Endodermal cell (in vitro differentiated cells): Measurements from ENCODE around the gene COPE. TPM values are rescaled to one million over a fixed set of nuclear protein-coding genes. Genes with fewer than 3 reads are reported as not detected.
A peak's percentile ranks its signal among the peaks of the same experiment; 100 is the strongest.

Experiments used
- DNase-seq: peaks from one replicate; pipeline ENCODE4 v3.0.0-alpha.2; 2017
- H3K27ac ChIP-seq: 2 replicates; pipeline ENCODE4 v1.5.1; 2013; ENCODE audit warnings: mild to moderate bottlenecking, low read depth, low read length, moderate library complexity
- H3K27me3 ChIP-seq: 2 replicates; pipeline ENCODE4 v1.6.1; 2013; ENCODE audit warnings: mild to moderate bottlenecking, low read length, moderate library complexity; ENCODE audit not compliant: insufficient read depth, control insufficient read depth, poor library complexity, severe bottlenecking
- H3K36me3 ChIP-seq: 2 replicates; pipeline ENCODE4 v1.7.0; 2013; ENCODE audit warnings: mild to moderate bottlenecking, low read length, moderate library complexity; ENCODE audit not compliant: control insufficient read depth, insufficient read depth
- H3K4me1 ChIP-seq: one replicate; pipeline ENCODE4 v1.7.0; 2013; ENCODE audit warnings: low read length; ENCODE audit not compliant: control insufficient read depth, insufficient read depth
- H3K4me3 ChIP-seq: 2 replicates; pipeline ENCODE4 v1.5.1; 2013; ENCODE audit warnings: mild to moderate bottlenecking, low read length, moderate library complexity
- H3K9ac ChIP-seq: 2 replicates; pipeline ENCODE4 v1.6.1; 2013; ENCODE audit warnings: mild to moderate bottlenecking, low read length, moderate library complexity; ENCODE audit not compliant: poor library complexity, severe bottlenecking; ENCODE audit errors: extremely low read depth
- H3K9me3 ChIP-seq: 2 replicates; pipeline ENCODE4 v1.6.1; 2013; ENCODE audit warnings: mild to moderate bottlenecking, low read length, moderate library complexity; ENCODE audit not compliant: control insufficient read depth
- H3K27ac Mint-ChIP-seq: 2 replicates; pipeline ENCODE4 v1.8.0; 2020; ENCODE audit warnings: mixed read lengths
- H3K27me3 Mint-ChIP-seq: 2 replicates; pipeline ENCODE4 v1.8.0; 2021; ENCODE audit warnings: mild to moderate bottlenecking, mixed read lengths; ENCODE audit not compliant: insufficient read depth
- H3K36me3 Mint-ChIP-seq: 2 replicates; pipeline ENCODE4 v1.8.0; 2020; ENCODE audit warnings: low read depth, mixed read lengths
- H3K4me1 Mint-ChIP-seq: 2 replicates; pipeline ENCODE4 v1.8.0; 2020; ENCODE audit warnings: mixed read lengths
- H3K4me3 Mint-ChIP-seq: 2 replicates; pipeline ENCODE4 v1.8.0; 2020; ENCODE audit warnings: mild to moderate bottlenecking, moderate library complexity, mixed read lengths
- H3K9me3 Mint-ChIP-seq: 2 replicates; pipeline ENCODE4 v1.8.0; 2020; ENCODE audit warnings: mild to moderate bottlenecking, mixed read lengths
- CTCF ChIP-seq: fragments of 200-600 bp; sonication (generic); conservative IDR thresholded peaks from 2 replicates; pipeline ENCODE4 v1.5.0; 2021; ENCODE audit warnings: antibody characterized with exemption, mild to moderate bottlenecking
- WGBS, 2 experiments: methylation state at CpG; one replicate each; pipeline versions ENCODE4 v1.1.5 to v1.1.7; 2013; ENCODE audit warnings: missing lambda C conversion rate in 2 of 2, mixed read lengths in 1 of 2; ENCODE audit not compliant: insufficient coverage in 1 of 2, insufficient read length in 1 of 2; 5-methylcytosine and 5-hydroxymethylcytosine counted together
- total RNA-seq, 2 donors: library from RNA; stranded (reverse); fragmentation: NEBNext Ultra II Directional in 1 of 2; extraction: Animal tissue kit (Norgen Biotek cat#: 25700) in 1 of 2; gene quantifications; 2 replicates in 1 of 2; 3 replicates in 1 of 2; pipeline ENCODE4 v1.2.1, GENCODE V29; 2021

Gene COPE
- total RNA-seq, 2 donors from 2014 or later = 226 to 241 TPM

GRCh38 chr19:18939922-18940768 is 21.0 kb upstream of the COPE start:
- H3K27me3 Mint-ChIP-seq = peaks cover 49% of the 10 kb centered on the region
- no peak for TF ChIP-seq CTCF
- peak overlapping the region; percentile 59 for H3K9ac ChIP-seq
- H3K9me3 ChIP-seq = no peaks in the 10 kb centered on the region
- H3K4me3 Mint-ChIP-seq = peak overlapping the region; percentile 75
- no peak overlapping the region for H3K27ac ChIP-seq
- H3K27me3 ChIP-seq = peaks cover 14% of the 10 kb centered on the region
- H3K36me3 Mint-ChIP-seq = peaks cover 18% of the 10 kb centered on the region
- 0 to 4% methylated on average over 8 to 47 of the region's 47 CpGs for WGBS, 2 experiments
- H3K9me3 Mint-ChIP-seq = no peaks in the 10 kb centered on the region
- peak overlapping the region; percentile 82 for H3K4me3 ChIP-seq
- H3K4me1 Mint-ChIP-seq = peaks cover 7% of the 10 kb centered on the region
- H3K36me3 ChIP-seq = no peaks in the 10 kb centered on the region
- peak overlapping the region; percentile 82 for H3K27ac Mint-ChIP-seq
- peak; percentile 81 for DNase-seq
- H3K4me1 ChIP-seq = no peaks in the 10 kb centered on the region

GRCh38 chr19:18939163-18939562 is 20.0 kb upstream of the COPE start:
- Histone ChIP-seq H3K27me3 (peaks cover 15% of the 10 kb centered on the region), H3K4me3 (no peak overlapping the region), H3K9me3 (no peaks in the 10 kb centered on the region), H3K9ac (no peak overlapping the region), H3K4me1 (no peaks in the 10 kb centered on the region), H3K36me3 (peaks cover 2% of the 10 kb centered on the region), H3K27ac (no peak overlapping the region)
- Mint-ChIP-seq H3K27ac (no peak overlapping the region), H3K27me3 (peaks cover 46% of the 10 kb centered on the region), H3K4me1 (peaks cover 7% of the 10 kb centered on the region), H3K4me3 (peak overlapping the region; percentile 75), H3K36me3 (peaks cover 20% of the 10 kb centered on the region), H3K9me3 (no peaks in the 10 kb centered on the region)
- DNase-seq = no peak
- 70 to 98% methylated on average over 1 to 3 of the region's 3 CpGs for WGBS, 2 experiments
- TF ChIP-seq CTCF = no peak

GRCh38 chr19:18933297-18933696 is 14.1 kb upstream of the COPE start:
- no peak for DNase-seq
- H3K9me3 Mint-ChIP-seq = no peaks in the 10 kb centered on the region
- peaks cover 18% of the 10 kb centered on the region for H3K27me3 Mint-ChIP-seq
- Histone ChIP-seq H3K9ac (no peak overlapping the region), H3K36me3 (peaks cover 16% of the 10 kb centered on the region), H3K9me3 (no peaks in the 10 kb centered on the region), H3K27me3 (peaks cover 4% of the 10 kb centered on the region), H3K4me3 (no peak overlapping the region), H3K27ac (no peak overlapping the region), H3K4me1 (no peaks in the 10 kb centered on the region)
- H3K27ac Mint-ChIP-seq = no peak overlapping the region
- no peak for TF ChIP-seq CTCF
- H3K4me3 Mint-ChIP-seq = no peak overlapping the region
- peaks cover 23% of the 10 kb centered on the region for H3K36me3 Mint-ChIP-seq
- WGBS, 2 experiments = 80 to 84% methylated on average over 8 to 13 of the region's 13 CpGs
- no peaks in the 10 kb centered on the region for H3K4me1 Mint-ChIP-seq
